GDM1 (cell line): ENCODE measurements around the gene B3GALT4.
A peak's percentile ranks its signal among the peaks of the same experiment; 100 is the strongest.

Experiments
- DNase-seq: peaks from one replicate; lab custom pipeline; 2025; lab: John Stamatoyannopoulos, UW

The B3GALT4 gene

DNA sequence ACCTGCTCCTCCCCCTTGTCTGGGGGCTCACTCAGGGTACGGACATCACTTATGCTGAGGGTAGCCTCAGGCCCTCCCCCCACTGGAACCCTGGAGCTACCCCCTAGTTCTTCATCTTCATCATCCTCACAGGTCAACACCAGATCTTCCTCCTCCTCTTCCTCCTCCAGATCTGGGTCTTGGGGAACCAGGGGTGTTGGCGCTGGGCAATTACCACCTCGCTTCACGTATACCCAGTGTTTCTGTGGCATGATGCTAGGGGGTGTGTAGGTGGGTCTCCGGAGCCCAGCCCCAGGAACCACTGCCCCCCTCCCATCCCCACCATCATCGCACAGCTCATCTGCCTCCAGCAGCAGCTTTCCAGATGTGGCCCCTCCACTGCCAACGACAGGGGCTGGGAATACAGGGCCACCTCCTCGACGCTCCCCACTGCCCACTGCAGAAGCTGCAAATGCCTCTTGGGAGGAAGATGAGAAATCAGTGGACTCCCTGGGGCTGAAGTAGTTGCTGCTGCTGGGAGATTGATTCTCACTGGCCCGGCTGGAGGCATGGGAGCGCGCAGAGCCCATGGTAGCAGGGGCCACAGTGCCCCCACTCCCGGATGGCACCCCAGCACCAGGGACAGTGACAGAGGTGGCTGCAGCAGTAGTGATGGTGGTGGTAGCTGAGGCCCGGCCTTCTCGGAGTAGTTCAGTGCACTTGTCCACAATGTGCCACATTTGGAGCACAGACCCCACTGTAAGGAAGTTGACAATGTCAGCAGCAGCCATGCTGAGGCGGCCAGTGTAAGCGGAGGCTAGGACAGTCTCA, 39.1 kb downstream of the B3GALT4 start:
- DNase-seq: no peak

DNA sequence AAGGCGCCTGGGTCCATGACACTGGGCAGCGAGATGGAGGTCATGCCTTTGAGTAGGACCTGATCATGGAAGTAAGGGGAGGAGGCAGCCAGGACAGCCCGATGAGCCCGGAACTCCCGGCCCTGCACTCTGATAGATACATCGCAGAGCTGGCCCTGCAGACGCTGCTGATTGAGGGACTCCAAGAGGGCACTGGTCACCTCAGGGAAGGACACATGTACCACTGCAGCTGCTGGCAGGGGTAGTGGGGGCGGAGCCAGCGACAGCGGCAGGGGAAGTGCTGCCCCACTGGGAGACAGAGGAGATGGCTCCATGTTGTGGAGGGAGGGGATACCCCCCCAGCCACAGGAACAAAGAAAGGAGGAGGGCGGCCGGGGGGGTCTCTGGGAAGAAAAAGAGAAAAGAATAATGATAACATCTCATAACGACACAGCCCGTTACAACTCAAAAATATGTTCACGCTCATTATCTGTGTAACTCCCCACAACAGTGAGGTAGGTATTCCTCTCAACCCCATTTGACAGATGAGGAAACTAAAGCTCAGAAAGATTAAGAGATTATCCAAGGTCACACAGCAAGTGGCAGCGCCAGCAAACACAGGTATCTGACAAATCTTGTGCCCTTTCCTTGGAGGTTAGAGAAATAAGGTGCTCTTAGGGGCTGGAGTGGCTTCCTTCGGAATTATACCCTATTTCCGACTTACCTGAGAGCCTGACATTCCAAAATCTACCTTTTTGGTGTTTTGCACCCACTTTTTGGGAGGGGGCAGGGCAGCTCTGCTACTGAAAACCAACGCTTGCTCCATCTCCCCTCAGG, 39.9 kb downstream of the B3GALT4 start:
- DNase-seq: no peak

DNA sequence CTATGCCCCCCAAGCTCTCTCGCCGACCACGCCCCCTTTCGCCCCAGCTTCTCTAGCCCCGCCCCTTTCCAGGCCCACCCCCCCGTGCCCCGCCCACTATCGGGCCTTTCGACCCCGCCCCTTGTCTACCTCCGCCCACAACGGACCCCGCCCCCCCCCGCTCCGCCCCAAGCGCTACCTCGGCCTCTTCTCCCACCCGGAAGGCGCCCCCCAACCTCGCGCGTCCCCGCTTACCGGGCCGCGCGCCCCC, 40.4 kb downstream of the B3GALT4 start:
- no peak for DNase-seq

DNA sequence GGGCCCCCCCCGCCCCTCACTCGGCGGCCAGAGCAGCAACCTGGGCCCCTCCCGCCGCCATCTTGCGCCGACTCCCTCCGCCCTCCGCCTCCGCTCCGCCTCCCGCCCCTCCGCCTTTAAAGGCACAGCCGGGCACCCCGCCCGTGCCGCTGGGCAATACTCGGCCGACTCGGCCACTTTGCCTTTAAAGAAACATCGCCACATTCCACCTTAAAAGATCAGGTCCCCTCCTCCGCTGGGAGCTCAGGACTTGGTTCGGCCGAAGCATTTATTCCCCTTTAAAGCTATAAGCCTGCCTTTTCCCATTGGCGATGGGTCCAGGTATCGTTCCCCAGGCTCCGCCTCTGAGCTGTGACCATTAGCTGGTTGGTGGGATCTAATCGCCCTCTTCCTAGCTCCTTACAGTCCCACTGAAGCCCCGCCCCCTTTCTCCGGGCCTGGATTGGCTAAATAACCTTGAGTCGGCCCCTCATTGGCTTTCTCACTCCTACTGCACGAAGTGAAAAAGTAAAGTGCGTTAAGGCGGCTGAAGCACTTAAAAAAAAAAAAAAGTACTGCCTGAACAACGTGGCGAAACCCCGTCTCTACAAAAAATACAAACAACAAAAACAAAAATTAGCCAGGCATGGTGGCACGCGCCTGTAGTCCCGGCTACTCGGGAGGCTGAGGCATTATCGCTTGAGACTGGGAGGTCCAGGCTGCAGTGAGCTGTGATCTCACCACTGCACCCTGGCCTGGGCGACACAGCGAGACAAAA, 40.9 kb downstream of the B3GALT4 start, which contains the start of gene ZBTB22:
Gene ZBTB22, minus strand, starts transcription at position 76 of the 757 bp plus-strand sequence. CDS start 828 bp downstream, outside the sequence.
- peak; percentile 96 for DNase-seq

DNA sequence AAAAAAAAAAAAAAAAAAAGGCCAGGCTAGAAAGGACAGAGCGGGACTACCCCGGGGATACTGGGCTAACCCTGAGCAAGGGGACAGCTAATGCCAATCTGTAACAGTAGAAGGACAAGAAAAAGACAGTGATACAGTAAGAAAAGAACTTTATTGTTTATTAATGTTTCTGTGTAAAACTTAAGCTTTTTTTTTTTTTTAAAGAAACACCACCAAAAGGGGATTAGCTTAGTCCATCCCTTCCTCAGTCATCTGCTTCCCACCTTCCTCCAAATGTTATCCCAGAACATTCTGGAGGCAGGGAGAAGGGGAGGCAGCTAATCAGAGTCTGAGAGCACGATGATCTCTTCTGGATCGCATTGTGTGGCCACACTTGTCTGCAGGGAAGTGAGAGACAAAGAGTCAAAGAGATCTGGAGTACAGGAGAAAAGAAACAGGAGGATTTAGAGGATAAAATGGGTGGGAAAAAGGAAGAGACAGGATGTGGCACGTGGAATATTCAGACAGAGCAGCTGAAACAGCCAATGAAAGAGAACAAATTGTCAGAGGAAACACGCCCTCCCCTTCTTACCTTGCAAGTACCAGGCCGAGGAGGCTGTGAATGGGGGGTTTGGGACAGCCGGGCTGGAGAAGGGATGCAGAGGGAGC, 41.6 kb downstream of the B3GALT4 start:
- no peak for DNase-seq

DNA sequence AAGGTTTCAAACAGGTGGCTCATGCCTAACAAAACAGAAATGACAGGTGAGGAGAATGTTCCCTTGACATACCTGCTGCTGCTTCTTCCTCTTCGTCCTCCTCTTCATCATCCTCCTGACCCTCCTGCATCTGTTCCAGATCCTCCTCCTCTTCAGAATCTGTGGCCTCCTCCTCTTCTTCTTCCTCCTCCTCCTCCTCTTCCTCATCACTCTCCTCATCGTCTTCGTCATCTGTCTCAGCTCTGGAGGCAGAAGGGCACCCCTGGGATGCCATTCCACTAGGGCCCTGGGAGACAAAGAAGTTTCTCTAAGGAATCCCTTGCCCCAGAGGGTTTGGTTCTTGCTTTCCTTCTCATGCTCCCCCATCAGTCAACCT, 43.0 kb downstream of the B3GALT4 start:
- DNase-seq: no peak

DNA sequence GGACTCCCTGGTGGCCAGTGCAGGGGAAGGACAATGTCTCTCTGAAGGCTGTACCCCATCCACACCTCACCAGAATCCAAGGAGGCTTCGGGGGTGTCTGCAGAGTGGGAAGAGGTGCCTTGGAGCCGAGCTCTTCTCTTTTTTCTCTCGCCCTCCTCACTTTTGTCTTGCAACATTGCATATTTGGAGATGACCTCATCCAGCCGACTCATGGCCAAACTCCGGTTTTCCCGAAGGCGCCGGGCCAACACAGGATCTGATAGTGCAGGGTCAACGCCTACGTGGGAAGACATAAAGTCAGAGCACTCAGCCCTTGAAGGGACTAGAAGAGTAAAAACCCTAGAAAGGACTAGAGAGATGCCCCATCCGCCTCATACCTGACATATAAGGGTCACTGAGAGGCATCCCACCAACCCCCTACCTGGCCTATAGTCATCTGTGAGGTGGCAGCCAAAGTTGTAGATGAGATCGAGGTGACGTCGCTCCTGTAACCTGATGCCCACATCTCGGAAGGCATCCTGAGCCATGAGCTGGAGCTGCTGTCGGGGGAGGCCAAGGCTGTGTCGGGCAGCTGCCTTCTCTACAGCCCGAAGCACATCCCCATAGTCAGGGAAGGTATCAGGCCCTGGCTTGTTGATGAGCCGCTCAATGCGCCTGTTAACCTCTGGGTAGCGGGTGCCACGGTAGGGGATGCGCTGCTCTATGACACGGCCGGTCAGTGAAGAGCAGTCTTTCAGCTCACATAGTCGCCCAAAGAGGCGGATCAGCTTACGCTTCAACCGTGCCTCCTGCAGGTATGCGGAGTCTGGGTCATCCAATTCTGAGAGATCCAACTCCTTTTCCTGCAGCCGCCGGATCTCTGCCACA, 43.6 kb downstream of the B3GALT4 start:
- DNase-seq: no peak

DNA sequence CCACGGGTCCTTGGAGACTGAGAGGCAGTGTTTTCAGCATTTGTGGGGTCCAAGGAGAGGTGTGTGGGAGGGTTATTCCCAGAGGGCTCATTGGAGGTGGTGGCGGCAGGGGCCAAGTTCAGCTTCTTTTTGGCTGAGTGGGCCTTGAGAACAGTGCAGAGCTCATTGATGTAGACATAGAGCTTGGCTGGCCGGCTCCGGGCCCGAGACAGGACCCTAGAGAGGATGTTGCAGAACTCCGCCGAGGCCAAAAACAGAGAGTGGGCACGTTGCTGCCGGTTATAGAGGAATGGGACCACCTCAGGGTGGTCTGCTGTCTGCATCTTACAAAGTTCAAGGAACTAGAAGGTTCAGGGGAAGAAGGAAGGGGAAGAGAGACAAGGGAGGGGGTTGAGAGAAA, 44.3 kb downstream of the B3GALT4 start:
- DNase-seq: no peak

DNA sequence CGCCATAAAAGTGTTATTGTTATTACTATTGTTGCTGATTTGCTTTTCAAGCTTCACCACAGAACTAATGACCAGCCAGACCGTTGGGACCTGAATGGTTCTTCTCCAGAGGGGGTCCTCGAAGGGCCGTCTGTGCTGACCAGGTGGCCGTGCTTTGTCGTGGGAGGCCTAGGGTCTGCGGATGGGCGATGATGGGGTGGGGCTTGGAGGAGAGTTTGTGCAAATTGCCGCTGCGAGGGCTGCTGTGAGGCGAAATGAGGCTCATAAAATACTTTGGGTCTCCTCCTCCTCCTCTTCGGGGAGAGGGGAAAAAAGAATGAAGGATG, 46.7 kb downstream of the B3GALT4 start:
- no peak for DNase-seq

DNA sequence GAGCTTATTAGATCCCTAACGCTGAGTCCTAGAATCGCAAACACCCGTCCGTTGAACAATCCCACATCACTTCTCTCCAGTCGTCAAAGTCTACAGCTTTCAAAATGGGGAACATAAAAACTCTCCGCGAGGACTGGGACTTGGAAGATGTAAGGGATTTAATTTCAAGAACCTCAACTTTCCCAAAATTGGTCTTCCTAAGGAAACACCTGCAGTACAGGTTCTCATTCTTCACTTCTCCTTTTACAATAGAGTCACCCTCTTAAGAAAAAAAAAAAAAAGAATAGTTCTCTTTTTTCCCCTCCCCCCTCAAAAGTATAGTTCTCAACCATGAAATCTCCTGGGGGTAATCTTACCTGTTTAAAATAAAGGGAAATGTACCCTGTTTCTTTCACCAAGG, 47.2 kb downstream of the B3GALT4 start:
- DNase-seq: no peak
